SHP77 treated with DMSO at 0.1 percent for 48 hours (cell line): Measurements from ENCODE around the gene ASB2.

Source experiments
- DNase-seq: peaks from one replicate; lab custom pipeline; 2025; lab: John Stamatoyannopoulos, UW

The ASB2 gene

DNA sequence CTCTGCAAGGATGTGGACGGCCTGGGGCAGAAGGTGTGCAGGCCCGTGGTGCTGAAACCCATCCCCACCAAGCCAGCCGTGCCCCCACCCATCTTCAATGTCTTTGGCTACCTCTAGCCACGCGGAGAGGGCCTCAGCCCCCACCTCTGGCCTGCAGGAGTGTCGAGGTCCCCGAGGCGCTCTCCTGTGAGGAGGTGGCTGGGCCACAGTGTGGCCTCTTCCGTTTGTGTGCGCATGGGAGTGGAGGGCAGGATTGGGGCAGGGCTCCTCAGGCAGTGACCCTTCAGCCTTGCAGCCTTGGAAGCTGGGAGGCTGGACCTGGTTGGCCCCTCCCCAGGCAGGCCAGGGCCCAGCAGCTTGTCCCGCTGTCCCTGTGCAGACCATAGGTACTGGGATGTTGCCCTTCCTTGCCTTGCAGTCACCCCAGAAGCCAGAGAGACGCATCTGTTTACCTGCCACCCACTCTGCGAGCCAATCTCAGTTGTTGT lies 47.3 kb downstream of the ASB2 start:
- DNase-seq, result no peak

DNA sequence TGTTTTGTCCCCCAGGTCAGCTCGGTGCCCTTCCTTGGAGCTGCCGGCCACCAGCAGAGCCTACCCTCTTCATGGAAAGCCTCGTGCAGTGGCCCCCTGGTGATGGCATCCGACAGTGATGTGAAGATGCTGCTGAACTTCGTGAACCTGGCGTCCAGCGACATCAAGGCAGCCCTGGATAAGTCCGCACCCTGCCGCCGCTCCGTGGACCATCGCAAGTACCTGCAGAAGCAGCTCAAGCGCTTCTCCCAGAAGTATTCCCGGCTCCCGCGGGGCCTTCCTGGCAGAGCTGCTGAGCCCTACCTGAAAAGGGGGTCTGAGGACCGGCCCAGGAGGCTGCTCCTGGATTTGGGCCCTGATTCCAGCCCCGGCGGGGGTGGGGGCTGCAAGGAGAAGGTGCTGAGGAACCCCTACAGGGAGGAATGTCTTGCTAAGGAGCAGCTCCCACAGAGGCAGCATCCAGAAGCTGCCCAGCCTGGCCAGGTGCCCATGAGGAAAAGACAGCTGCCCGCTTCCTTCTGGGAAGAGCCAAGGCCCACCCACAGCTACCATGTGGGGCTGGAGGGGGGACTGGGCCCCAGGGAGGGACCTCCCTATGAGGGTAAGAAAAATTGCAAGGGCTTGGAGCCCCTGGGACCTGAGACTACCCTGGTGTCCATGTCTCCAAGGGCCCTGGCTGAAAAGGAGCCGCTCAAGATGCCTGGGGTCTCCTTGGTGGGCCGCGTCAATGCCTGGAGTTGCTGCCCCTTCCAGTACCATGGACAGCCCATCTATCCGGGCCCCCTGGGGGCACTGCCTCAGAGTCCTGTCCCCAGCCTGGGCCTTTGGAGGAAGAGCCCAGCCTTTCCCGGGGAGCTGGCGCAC lies 48.0 kb downstream of the ASB2 start:
- DNase-seq, result no peak

DNA sequence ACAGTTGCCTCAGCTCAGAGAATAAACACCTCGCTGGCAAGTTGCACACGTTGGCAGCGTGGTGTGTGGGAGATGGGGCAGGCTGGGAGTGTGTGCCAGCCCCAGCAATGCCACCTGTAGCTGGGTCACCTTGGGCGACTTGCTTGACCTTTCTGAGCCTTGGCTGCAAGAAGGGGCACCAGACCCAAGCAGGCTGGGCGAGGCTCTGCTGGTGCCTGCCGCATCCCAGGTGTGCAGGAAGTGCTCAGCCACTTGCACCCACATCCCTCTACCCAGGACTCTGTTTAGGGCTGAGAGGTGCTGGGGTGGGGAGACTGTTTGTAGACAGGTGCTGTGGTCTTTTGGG lies 48.6 kb downstream of the ASB2 start:
- DNase-seq, result no peak

DNA sequence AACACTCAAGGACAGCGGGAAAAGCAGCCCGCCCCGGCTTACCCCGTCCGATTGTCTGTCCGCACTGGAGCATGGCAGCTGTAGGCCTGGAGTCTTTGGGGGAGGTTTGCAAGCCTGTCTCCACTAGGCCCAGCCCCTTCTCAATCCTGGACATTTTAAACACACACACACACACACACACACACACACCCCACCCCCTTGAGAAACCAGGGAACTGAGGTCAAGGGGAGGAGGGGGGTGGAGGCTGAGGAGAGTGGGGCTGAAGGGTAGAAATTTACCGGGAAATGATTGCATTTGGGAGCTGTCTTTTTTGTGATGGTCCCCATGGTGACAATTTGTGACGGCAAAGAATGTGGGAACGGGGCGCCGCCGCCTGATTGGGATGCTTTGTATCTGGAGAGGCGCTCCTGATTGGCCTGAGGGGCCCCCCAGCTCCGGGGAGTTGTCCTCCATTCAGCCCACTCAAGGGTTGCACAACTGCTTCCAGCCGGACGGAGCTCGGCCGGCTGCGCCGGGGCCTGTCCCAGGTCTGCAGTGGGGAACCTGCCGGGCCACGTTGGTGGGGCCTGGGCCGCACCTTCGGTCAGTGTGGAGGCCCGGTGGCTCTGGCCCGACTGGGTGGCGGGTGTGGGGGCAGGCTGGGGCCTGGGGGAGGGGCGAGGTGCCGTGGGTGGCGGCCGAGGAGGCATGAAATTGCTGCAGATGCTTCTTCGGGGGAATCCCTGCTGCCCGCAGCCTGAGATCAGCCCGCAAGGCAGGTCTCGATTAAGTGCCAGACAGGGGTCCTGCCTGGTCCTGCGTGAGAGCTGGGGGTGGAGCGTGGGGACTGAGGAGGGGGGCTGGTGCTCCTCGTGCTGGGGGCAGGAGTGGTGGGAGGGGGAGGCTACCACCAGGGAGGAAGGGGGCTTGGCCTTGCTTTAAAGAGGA lies 49.2 kb downstream of the ASB2 start, which contains the start of gene FAM181A:
Gene FAM181A, plus strand, starts transcription at position 472 of the 927 bp plus-strand sequence. CDS start 942 bp downstream, outside the sequence.
- no peak for DNase-seq

DNA sequence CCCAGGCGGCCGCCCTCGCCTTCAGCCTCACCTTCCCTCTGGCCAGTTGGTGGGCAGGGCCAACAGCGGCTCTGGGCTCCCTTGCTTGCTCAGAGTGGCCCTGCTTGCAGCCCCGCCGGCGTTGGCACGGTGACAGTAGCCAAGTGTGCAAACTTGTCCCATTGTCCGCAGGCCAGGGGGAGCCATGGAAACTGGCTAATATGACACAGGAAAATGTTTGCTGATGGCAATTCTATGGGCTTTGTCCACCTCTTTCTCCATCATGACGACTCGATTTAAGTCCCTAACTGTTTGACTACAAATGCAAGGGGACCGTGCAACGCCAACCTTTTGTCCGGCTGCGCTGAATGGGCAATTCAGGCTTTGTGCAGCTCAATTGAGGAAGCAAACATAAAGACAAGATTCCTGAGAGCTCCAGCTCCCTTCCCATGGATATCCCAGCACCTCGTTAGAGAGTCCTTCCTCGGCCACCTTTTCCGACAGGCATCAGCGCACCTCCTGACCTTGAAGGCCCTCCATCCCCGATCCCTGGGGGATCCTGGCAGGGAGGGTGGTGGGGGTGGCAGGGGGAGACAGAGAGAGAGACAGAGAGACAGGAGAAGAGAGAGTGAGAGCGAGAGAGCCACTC lies 50.0 kb downstream of the ASB2 start:
- DNase-seq, result no peak

DNA sequence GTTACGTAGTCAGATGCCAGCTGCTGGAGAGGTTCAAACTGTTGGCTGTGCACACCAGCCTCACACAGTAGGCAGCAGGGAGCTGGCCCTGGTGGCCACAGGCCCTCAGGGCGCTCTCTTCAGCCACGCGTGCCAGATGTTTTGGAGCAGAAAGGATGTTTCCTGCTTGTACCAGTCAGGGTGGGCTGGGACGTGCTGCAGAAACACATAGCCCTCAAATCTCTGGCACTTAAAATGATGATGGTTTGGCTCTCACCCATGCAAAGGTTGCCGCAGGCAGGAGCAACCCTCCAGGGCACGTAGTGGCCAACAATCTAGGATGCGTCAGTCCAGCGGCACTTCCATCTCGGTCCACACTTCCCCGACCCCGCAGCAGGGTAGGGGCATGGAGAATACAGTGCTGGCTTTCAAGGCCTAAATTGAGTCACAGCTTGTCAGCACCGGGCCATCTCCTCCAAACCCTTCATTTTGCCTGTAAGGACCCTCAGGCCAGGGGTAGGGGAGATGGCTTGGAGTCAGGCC lies 50.9 kb downstream of the ASB2 start:
- no peak for DNase-seq

DNA sequence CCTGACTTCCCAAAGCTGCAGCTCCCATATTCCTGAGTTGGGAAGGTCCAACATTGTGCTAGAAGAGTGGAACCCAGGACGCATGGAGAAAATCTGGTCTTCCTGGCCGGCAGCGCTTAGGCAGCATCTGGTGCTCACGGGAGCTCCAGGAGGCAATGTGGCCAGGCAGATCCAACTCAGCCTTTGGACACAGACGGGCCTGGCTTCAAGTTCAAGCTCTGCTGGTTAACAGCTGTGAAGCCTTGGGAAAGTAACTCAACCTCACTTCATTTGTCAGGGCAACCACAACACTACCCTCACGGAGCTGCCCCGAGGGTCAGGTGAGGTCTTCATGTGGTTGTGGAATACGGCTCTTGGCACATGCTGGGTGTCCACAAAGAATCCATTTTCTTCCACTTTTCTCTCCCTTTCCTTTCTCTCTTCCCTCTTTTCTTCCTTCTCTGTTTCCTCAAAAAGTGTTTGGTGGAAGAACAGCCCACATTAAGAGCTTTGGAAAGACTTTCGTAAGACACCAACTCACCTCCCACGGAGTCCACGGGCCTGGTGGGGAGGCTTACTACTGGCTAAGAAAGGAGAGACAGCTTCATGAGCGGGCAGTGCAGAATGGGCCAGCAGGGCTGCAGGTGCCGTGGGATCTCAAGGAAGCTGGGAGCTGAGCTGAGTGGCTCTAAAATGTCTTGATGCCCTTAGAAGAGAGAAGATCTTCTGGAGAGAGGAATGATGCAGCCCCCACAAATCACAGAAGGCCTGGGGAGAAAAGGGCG lies 51.6 kb downstream of the ASB2 start:
- DNase-seq, result no peak

DNA sequence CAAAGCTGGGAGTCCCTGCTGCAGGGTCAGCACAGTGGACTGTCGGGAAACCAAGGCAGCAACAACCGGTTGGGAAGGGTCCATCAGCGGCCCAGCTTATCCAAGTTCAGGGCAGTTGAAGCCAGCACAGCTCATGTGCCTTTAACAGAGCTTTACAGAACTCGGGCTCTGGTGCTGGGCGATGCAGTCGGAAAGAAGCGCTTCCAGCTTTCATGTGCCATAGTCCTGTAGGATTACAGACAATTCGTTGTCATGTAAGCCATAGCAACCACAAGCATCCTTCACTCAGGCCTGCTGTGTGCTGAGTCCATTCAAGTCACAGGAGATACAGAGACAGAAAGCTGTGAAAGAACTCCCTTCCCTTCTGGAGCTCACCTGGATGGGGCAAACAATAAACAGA lies 52.7 kb downstream of the ASB2 start:
- no peak for DNase-seq

DNA sequence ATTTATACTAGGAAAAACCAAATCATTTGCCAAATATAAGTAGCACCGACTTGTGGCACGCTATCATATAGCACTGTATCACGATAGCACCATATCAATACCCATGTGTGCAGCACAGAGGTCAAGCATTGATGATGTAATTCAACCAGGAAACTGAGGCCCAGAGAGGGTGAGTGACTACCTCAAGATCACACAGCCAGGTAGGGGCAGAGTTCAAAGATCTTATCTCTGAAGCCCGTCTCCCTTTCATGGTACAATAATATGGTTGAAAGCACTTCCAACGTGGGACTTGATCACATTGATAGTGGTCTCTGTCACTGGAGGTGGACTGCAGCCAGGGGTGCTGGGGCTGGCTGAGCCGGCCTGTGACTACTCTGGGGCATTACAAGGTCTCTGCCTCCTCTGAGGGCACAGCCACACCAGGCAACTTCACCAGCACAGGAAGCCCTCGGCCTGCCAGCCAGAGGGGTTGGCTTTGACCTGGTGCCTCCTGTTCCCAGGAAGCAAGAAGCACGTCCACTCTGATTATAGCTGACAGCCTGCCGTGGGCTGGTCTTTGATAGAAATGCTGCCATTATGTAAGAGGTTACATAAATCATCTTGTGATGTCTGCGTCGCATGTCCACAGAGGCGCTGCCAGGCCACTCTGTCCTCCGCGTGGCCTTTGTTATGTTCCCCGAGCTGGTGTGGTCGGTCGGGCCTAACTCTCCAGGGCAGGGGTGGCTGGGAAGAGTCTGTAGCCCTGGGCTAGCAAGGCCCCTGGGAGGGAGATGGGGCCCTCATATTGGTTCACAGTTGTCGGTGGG lies 55.2 kb downstream of the ASB2 start:
- no peak for DNase-seq

DNA sequence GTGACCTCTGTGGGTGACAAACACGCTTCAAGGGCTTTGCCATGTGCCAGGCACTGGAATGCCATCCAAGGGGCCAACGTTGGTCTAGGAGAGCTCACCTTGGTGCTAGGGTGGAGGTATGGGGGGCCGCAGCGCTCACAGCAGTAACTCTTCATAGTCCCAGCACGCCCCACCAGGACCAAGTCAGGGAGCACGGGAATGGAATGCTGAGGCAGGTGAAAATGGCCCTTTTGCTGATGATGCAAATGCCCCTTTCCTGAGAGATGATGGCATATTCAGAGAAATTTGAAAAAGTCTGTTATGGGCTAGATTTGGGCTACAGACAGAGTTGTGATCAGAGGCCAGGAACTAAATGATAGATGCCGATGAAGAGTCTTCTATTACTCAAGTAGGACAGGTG lies 59.2 kb downstream of the ASB2 start:
- no peak for DNase-seq

DNA sequence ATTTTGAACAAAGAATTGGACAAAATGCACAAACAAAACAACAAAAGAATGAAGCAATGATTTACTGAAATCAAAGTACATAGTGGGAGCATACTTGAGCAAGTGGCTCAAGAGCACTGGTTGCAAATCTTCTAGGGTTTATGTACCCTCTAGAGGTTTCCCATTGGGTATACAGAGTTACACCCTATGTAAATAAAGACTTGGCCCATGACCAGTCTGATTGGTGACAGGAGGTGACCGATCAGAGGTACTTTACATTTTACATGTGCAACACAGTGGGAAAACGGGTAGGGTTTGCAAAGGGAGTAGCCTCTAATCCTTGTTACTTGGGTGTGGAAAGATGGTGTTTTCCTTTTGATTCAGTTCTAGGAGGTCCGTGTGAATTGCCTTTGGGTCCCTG lies 59.9 kb downstream of the ASB2 start:
- no peak for DNase-seq

DNA sequence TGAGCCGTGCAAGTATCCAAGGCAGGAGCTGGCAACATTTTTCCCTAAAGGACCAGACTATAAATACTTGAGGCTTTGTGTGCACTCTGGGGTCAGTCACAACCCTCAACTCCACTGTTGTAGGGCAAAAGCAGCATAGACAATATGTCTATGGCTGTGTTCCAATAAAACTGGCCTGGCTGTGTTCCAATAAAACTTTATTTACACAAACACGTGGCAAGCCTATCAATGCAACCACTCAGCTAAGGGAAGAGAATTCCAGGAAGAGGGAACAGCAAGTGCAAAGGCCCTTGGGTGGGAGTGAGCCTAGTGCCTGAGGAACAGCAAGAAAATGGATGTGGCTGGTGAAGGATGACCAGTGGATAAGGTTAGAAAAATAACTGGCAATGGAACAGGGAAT lies 60.6 kb downstream of the ASB2 start:
- DNase-seq, result no peak

DNA sequence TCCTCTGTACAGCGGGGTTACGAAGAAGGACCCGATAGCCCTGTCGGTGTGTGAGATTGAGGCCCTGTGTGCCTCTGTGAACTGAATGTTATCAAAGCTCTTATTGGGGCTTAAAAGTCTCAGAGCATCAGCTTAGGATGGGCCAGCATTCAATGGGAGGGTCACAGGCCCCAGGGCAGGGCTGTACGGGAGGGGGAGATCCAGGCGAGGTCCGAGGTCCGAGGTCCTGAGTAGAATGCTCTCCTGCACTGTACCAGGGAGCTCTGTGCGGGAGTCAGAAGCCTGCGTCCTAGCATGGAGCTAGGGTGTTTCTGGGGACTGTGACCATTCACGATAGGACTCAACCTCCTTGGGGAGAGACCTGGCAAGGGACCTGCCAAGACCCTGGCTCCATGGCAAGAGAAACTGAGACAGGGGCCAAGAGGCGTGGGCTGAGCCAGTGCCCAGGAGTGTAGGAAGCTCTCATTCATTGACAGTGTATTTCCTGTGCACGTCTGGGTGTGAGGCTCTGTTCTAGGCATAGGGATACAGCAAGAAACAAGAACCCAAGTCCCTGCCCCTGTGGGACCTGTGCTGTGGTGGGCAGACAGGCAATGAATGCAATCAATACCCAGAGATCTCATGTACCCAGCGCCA lies 61.2 kb downstream of the ASB2 start:
- DNase-seq, result no peak

DNA sequence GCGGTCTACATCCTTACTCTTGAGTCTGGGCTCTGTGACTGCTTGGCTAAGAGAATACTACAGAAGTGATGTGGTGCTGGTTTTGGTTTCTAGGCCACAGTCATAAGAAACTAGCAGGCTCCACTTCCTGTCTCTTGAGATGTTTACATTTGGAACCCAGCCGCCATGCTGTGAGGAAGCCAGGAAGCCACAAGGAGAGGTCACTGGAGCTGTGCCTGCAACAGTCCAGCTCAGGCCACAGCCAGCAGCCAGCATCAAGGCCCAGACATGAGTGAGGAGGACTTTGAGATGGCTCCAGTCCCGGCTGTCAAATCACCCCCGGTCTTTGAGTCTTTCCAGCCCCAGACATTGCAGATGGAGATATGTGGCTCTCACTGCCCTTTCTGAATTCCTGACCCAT lies 62.1 kb downstream of the ASB2 start:
- DNase-seq, result no peak

DNA sequence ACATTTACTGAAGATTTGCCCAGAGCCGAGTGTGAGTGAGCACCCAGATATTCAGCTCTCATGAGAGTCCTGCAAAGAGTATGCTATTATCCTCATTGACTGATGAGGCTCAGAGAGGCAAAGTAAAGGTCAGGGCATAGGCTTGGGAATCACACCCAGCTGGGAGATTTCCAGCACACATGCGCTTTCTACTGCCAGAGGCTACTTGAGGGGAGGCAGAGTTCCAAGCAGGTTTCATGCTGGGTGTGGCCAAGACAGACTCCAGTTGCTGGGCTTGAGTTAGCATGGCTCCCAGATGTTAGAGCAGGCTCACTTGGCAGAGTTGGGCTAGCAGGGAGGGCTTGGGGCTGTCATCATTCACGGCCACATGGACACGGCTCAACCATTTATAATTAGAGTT lies 63.6 kb downstream of the ASB2 start:
- no peak for DNase-seq

DNA sequence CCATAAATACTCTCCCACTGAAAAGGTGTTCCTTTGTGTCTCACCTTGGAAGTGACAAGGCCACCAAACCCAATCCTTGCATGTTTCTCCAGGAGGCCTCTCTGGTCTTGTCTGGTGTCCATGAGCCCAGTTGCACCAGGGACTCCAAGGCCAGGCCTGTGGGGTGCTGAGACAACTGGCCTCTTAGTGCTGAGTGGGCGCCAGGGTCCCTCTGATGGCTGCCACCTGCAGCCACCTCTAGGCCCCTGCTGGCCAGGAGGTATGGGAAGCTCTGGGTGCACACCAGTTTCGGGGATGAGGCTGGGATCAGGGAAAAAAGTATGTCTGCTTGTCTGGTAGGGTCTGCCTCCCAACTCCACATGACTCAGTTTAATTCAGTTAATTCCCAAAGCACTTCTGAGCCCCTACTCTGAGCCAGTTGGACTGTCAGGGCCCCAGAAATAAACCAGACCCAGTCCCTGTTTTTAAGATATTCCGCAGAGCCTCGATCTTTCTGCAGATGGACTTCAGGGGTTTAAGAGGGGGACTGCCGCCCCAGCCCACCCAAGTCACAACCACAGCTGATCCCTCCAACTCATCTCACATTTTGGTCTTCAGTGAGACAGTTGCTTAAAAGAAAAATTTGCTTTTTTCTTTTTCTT lies 64.3 kb downstream of the ASB2 start:
- DNase-seq, result no peak

DNA sequence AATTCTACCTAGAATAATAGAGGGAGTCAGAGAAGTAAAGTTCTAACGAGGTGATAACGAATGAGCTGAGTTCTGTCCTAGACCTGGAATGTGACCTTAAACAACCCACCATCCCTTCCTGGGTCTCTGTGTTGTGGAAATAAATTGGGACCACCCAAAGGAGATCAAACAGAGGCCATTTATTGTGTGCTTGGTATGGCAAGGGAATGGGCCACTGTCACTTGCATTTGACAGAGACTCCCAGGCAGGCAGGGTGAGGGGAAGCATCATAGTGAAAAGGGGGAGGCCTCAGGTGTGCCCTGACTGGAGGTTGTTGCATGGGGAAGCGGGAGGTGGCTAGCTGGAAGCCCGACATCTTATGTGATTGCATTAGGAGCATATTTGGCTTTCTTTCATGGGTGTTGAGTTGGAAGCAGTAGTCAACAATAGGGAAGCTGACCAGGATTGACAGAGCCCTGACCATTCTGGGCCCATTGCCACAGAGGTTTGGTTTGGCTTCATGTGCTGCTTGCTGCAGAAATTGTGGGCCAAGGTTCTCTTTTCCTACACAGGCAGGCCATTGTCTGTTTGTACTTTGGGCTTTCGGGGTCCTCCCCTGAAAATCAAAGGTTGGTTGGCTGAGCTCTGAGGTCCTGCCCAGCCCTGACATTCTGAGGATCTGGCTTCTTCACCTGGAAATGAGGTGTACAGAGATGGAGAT lies 66.8 kb downstream of the ASB2 start:
- DNase-seq, result no peak

DNA sequence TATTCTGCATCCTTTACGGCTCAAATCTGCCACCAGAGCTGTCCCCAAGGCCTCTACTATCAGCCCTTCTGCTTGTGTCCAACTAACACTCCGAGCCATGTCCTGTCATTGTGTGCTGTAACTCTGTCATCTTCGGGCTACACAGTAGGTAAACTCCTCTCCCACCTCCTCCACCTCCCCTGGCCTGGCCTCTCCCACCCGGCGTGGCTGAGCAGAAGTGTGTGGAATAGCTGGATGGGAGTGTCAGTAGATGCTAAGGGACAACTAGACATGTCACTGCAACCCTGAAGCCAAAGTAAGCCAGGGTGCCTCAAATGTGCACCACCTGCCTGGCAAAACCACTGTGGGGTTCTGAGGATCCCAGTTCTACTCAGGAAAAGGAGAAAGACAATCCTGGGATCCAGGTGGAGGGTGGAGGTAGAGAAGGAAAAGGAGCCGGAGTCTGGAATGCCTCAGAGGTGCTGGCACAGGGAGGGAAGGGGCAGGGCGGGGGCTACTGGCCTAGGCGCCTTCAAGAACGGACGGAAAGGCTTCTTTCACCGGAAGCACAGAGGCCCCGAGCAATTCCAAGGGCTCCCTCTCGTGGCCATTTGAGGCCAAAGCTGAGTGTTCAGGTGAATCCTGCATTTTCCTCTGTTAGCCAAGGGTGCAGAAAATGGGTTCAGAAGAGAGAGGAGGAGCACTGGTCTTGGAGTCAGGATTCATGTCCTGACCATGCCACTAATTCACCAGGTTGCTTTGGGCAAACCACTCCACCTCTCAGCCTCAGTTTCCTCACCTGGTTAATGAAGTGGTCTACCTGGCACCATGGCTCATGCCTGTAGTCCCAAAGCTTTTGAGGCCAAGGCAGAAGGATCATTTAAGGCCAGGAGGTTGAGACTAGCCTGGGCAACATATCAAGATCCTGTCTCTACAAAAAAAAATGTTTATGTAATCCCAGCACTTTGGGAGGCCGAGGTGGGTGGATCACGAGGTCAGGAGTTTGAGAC lies 69.7 kb downstream of the ASB2 start:
- DNase-seq, result peak; percentile 22
